Spinal cord (tissue), 10 donors: ENCODE measurements around the gene TCF12. TPM values are rescaled to one million over a fixed set of nuclear protein-coding genes. Genes with fewer than 3 reads are reported as not detected.
"Not testable (repeated sequence)": the region's sequence is repeated elsewhere in the genome, so short reads cannot be mapped to it uniquely, and the experiment has no call there.

Experiments used
- DNase-seq, 6 donors: peaks; one replicate each; pipeline versions ENCODE4 v3.0.0 to v3.0.0-alpha.2; 2013 to 2015; ENCODE audit warnings: low spot score in 6 of 6, low read depth in 4 of 6
- H3K27ac ChIP-seq: one replicate; pipeline ENCODE4 v1.5.1; 2013; ENCODE audit warnings: low read depth, low read length, control low read depth
- H3K27me3 ChIP-seq: one replicate; pipeline ENCODE4 v1.6.1; 2013; ENCODE audit warnings: low read length; ENCODE audit not compliant: control insufficient read depth, insufficient read depth
- H3K36me3 ChIP-seq: one replicate; pipeline ENCODE4 v1.6.1; 2013; ENCODE audit warnings: low read length; ENCODE audit not compliant: control insufficient read depth, insufficient read depth
- H3K4me1 ChIP-seq: one replicate; pipeline ENCODE4 v1.6.1; 2013; ENCODE audit warnings: low read length; ENCODE audit not compliant: control insufficient read depth, insufficient read depth
- H3K4me3 ChIP-seq: one replicate; pipeline ENCODE4 v1.5.1; 2013; ENCODE audit warnings: low read depth, low read length, control low read depth
- H3K9me3 ChIP-seq: one replicate; pipeline ENCODE4 v1.6.1; 2013; ENCODE audit warnings: low read length; ENCODE audit not compliant: control insufficient read depth, insufficient read depth
- WGBS: methylation state at CpG from one replicate; pipeline ENCODE4 v1.1.5; 2013; ENCODE audit warnings: missing lambda C conversion rate; ENCODE audit not compliant: insufficient coverage; 5-methylcytosine and 5-hydroxymethylcytosine counted together
- polyA plus RNA-seq, 2 donors: library from polyadenylated mRNA; unstranded; fragments of 120-200 nt; gene quantifications; one replicate each; pipeline ENCODE4 v1.2.1, GENCODE V29; 2013; ENCODE audit not compliant: insufficient read length in 2 of 2
- total RNA-seq, 2 donors: library from RNA; depleted of rRNA in 1 of 2; stranded (reverse); fragments of 120-200 nt in 1 of 2; fragments of >200 nt in 1 of 2; gene quantifications; one replicate each; pipeline versions ENCODE4 v1.2.3 to v1.2.4, GENCODE V29; 2013 to 2014
- donor health status: healthy.

TCF12 gene
- total and polyA plus RNA-seq, 4 donors = 88.8 to 183 (median 135) TPM

DNA sequence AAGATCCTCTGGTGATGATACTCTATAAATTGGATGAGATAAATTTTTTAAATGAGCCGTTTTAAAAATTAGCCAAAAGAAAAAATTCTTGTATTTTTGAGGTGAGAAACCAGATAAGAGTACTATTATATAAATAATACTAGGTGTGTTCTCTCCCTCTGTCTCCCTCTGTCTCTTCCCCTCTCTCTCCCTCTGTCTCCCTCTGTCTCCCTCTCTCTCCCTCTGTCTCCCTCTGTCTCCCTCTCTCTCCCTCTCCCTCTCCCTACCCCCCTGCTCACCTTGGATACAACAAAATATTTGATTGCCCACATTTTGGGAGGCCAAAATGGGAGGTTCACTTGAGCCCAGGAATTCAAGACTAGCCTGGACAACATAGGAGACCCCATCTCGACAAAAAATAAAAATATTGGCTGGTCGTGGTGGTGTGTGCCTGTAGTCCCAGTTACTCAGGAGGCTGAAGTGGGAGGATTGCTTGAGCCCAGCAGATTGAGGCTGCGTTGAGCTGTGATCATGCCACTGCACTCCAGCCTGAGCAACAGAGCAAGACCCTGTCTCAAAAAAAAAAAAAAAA is 168.5 kb downstream of the TCF12 start:
- 100% methylated on average over 2 of the region's 4 CpGs for WGBS
- H3K27ac ChIP-seq = no peak overlapping the region

DNA sequence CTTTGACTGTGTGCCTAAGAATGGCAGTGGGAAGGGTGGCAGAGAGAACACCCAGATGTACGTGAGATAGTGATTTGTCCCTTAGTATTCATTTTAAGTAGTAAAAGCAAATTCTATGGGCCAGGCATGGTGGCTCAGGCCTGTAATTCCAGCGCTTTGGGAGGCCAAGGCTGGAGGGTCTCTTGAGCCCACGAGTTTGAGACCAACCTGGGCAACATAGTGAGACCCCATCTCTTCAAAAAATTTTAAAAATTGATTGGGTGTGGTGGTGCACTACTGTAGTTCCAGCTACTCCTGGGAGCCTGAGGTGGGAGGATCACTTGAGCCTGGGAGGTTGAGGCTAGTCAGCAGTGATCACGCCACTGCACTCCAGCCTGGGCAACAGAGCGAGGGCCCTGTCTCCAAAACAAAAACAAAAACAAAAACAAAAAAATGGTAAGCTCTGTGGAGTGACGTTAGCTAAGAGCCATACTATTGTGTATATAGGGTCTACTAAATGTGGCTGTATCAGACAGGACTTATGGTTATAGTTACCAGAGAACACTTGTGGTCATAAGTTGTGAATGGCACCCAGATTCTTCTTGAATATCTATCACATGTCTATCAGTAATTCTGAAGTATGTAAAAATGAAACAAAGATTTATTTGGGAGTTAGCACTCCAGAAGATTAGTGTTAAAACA is 171.5 kb downstream of the TCF12 start:
- Histone ChIP-seq H3K4me1 (peaks cover 4% of the 10 kb centered on the region), H3K9me3 (no peaks in the 10 kb centered on the region), H3K27me3 (no peaks in the 10 kb centered on the region), H3K27ac (no peak overlapping the region), H3K4me3 (no peak overlapping the region), H3K36me3 (no peaks in the 10 kb centered on the region)
- WGBS = 88% methylated on average over 3 of the region's 6 CpGs
- no peak for DNase-seq

More for the DNA sequence above, 168.5 kb downstream of the TCF12 start:
- DNase-seq = no peak
- H3K4me3 ChIP-seq = no peak overlapping the region
- H3K36me3 ChIP-seq = no peaks in the 10 kb centered on the region
- H3K27me3 ChIP-seq = no peaks in the 10 kb centered on the region
- peaks cover 4% of the 10 kb centered on the region for H3K4me1 ChIP-seq
- no peaks in the 10 kb centered on the region for H3K9me3 ChIP-seq

GRCh38 chr15:57090496-57090859 is 172.0 kb downstream of the TCF12 start:
- no peak overlapping the region for H3K27ac ChIP-seq
- no peak overlapping the region for H3K4me3 ChIP-seq
- H3K9me3 ChIP-seq = no peaks in the 10 kb centered on the region
- H3K36me3 ChIP-seq = no peaks in the 10 kb centered on the region
- no peaks in the 10 kb centered on the region for H3K27me3 ChIP-seq
- peak in 1 of 6 donors; percentile 51 for DNase-seq
- peaks cover 4% of the 10 kb centered on the region for H3K4me1 ChIP-seq
- WGBS = 10% methylated on average over 1 of the region's 4 CpGs

- Histone ChIP-seq H3K9me3 (no peaks in the 10 kb centered on the region), H3K27me3 (no peaks in the 10 kb centered on the region), H3K27ac (no peak overlapping the region), H3K4me3 (no peak overlapping the region), H3K4me1 (peaks cover 4% of the 10 kb centered on the region), H3K36me3 (no peaks in the 10 kb centered on the region)
- WGBS = no CpG with 5 or more reads among the region's 2 CpGs
- DNase-seq = no peak
These were observed 173.2 kb downstream of the TCF12 start for GRCh38 chr15:57091636-57092035.

DNA sequence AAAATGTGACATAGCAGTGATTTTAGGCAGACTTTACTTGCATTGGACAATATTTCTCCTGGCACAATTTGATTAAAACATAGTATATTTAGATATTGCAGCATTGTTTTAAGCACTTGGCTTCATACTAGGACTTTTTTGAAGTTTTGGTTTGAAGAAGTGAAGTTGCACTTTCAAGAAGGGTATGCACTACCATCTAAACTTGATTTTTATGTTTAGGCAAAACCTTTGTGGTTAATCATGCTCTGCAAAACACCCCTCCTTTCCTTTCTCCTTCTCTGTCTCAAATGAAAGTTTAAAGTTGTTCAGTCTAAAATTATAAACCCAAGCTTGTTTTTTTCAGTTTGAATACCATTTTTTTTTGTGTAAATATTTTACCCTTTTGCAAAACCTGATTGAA is 173.8 kb downstream of the TCF12 start:
- no peak overlapping the region for H3K4me3 ChIP-seq
- H3K36me3 ChIP-seq = no peaks in the 10 kb centered on the region
- peaks cover 4% of the 10 kb centered on the region for H3K4me1 ChIP-seq
- no peak for DNase-seq
- no peak overlapping the region for H3K27ac ChIP-seq
- no peaks in the 10 kb centered on the region for H3K27me3 ChIP-seq
- no peaks in the 10 kb centered on the region for H3K9me3 ChIP-seq

DNA sequence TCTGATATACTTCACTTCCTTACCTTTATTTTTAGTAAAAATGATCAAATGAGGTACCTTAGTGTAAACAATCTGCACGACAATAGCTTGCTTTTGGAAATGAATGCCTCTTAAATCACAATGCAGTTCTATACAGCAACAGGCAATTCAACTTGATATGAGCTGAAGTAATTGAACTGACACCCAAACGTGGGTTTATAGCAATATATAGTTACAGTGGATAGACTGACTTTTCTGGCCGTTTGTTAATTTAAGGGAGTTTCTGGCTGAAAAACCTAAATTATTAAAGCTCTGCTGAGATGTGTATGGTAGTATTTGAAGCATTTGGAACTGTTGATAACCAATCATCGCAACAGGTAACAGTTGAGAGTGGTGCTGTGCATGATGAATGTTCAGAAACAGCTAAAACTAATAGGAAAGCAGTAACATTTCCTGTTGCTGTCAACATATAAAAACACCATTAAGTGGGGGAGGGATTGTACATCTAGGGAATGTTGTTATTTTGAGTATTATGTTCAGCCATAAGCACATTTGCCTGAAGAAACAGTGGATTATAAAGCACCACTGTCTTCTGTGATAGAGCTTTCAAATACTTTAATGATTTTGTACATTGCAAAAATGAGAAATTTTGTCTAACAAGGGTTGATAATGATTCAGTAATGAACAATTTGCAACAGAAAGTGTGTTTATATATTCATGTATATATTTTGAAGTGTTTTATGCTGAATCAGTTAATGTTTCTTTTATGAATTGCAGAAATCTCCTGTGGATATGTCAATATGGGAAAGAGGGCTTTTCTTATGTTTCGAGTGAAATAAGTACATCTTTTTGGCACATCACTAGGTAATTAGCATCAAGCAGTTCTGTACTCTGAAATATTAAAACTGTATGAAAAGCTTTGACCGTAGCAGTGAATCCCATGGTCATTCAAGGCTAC is 176.1 kb downstream of the TCF12 start:
- Histone ChIP-seq H3K4me3 (no peak overlapping the region), H3K27me3 (no peaks in the 10 kb centered on the region), H3K27ac (no peak overlapping the region), H3K36me3 (no peaks in the 10 kb centered on the region), H3K4me1 (peaks cover 4% of the 10 kb centered on the region), H3K9me3 (no peaks in the 10 kb centered on the region)
- WGBS = 53% methylated on average over 3 of the region's 6 CpGs
- DNase-seq = peak in 1 of 6 donors; percentile 55

DNA sequence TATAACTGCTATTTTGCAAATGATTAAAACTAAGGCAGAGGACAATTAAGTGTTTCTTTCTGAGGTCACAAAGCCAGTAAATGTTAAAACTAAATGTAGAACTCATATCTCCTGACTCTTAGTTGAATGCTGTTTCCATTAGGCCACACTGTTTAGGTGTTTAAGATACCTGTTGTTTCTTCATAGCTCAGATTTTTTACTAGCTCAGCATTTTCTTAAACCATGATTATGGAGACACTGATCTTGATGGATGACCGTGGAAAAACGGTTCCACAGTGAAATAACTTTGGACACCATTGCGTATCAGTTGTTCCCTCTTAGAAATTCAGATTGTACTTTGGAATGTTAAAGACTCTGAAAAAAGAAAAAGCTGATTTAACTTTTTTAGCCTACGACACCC is 177.5 kb downstream of the TCF12 start:
- Histone ChIP-seq H3K4me3 (no peak overlapping the region), H3K27me3 (no peaks in the 10 kb centered on the region), H3K4me1 (no peaks in the 10 kb centered on the region), H3K36me3 (no peaks in the 10 kb centered on the region), H3K9me3 (no peaks in the 10 kb centered on the region), H3K27ac (no peak overlapping the region)
- DNase-seq = no peak
- no CpG with 5 or more reads among the region's 4 CpGs for WGBS

DNA sequence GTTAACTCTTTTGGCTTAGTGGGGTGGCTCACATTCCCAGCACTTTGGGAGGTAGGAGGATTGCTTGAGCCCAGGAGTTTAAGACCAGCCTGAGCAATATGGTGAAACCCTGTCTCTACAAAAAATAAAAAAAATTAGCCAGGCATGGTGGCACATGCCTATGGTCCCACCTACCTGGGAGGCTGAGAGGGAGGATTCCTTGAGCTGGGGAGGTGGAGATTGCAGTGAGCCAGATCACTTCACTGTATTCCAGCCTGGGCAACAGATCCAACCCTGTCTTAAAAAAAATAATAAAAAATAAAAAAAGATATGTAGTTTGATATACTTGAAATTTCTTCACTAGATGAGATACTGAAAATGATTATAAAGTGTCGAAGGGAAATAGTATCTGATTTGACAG is 178.8 kb downstream of the TCF12 start:
- no peak for DNase-seq
- Histone ChIP-seq H3K36me3 (no peaks in the 10 kb centered on the region), H3K4me1 (no peaks in the 10 kb centered on the region), H3K27ac (no peak overlapping the region), H3K27me3 (no peaks in the 10 kb centered on the region), H3K9me3 (no peaks in the 10 kb centered on the region), H3K4me3 (no peak overlapping the region)
- no CpG with 5 or more reads among the region's 1 CpG for WGBS

DNA sequence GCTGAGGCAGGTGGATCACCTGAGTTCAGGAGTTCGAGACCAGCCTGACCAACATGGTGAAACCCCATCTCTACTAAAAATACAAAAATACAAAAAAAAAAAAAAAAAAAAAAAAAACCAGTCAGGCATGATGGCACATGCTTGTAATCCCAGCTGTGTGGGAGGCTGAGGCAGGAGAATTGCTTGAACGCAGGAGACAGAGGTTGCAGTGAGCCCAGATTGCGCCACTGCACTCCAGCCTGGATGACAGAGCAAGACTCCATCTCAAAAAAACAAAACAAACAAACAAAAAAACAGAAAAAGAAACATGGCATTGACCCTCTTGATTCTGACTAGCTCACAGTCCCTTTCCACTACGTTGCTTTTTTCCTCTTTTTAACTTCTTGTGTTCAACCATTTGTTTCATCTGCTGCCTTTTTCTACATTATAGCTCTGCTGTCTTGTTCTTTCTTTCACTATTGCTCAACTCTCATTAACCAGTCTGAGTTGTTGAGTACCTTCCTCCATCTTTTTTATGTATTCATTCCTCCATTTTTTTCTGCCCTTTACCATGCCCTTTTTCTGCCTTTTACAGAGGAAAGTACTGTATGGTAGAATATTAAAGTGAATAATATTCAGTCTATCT is 179.6 kb downstream of the TCF12 start:
- 56% methylated on average over 3 of the region's 4 CpGs for WGBS
- H3K27me3 ChIP-seq, H3K4me3 ChIP-seq, H3K36me3 ChIP-seq, H3K4me1 ChIP-seq, H3K9me3 ChIP-seq, DNase-seq, H3K27ac ChIP-seq: not testable (repeated sequence)
